Renal cortical epithelial cell (primary cell): Measurements from ENCODE around the gene DTX3. TPM values are rescaled to one million over a fixed set of nuclear protein-coding genes. Genes with fewer than 3 reads are reported as not detected.
"Not testable (repeated sequence)": the region's sequence is repeated elsewhere in the genome, so short reads cannot be mapped to it uniquely, and the experiment has no call there.

Source experiments
- DNase-seq: peaks from one replicate; pipeline ENCODE4 v3.0.0-alpha.2; 2011; ENCODE audit warnings: low read depth
- total RNA-seq: library from RNA; depleted of rRNA; stranded (reverse); fragments of >200 nt; gene quantifications from 2 replicates; pipeline ENCODE4 v1.2.3, GENCODE V29; 2014

The DTX3 gene
- total RNA-seq, 1 donor from 2014 or later = 19.6 TPM

GRCh38 chr12:57606821-57607220 lies 2.2 kb downstream of the DTX3 start:
- no peak for DNase-seq

- DNase-seq = no peak
Measured at GRCh38 chr12:57607958-57608663, 3.5 kb downstream of the DTX3 start.

- no peak for DNase-seq
Measured at GRCh38 chr12:57609101-57609780, 4.6 kb downstream of the DTX3 start.

GRCh38 chr12:57609781-57610553 lies 5.3 kb downstream of the DTX3 start:
- DNase-seq = no peak

GRCh38 chr12:57610554-57611107 lies 6.0 kb downstream of the DTX3 start:
- DNase-seq = no peak

GRCh38 chr12:57611108-57611826 lies 6.6 kb downstream of the DTX3 start, which contains the start of gene ARHGEF25:
ARHGEF25 (plus strand) TSS chr12:57611435; CDS start chr12:57611895, 460 bp downstream.
- DNase-seq = no peak

GRCh38 chr12:57611827-57612710 lies 7.4 kb downstream of the DTX3 start:
- DNase-seq = no peak

GRCh38 chr12:57612711-57613426 lies 8.2 kb downstream of the DTX3 start:
- no peak for DNase-seq

- no peak for DNase-seq
Measured at GRCh38 chr12:57613427-57614109, 8.9 kb downstream of the DTX3 start.

GRCh38 chr12:57614178-57614947 lies 9.7 kb downstream of the DTX3 start:
- DNase-seq = peak; percentile 11

GRCh38 chr12:57614948-57615500 lies 10.4 kb downstream of the DTX3 start:
- DNase-seq = no peak

- DNase-seq = no peak
Measured at GRCh38 chr12:57615637-57616036, 11.0 kb downstream of the DTX3 start.

- DNase-seq = no peak
Measured at GRCh38 chr12:57616383-57617101, 11.9 kb downstream of the DTX3 start.

GRCh38 chr12:57617942-57618341 lies 13.3 kb downstream of the DTX3 start:
- DNase-seq = no peak

GRCh38 chr12:57618431-57618830 lies 13.8 kb downstream of the DTX3 start:
- DNase-seq = not testable (repeated sequence)

GRCh38 chr12:57618966-57619433 lies 14.4 kb downstream of the DTX3 start:
- DNase-seq = no peak
